HG02870 (cell line): ENCODE measurements around the gene BDKRB2.

ENCODE experiments used
- ATAC-seq: cut with Tn5 transposase; IDR thresholded peaks from one replicate; pipeline ENCODE4 v1.9.1; 2021; ENCODE audit warnings: mild to moderate bottlenecking, moderate library complexity; ENCODE audit not compliant: unreplicated experiment

Gene BDKRB2

GRCh38 chr14:96197969-96198368 lies 6.7 kb upstream of the BDKRB2 start:
- no peak for ATAC-seq

GRCh38 chr14:96198430-96199130 lies 6.1 kb upstream of the BDKRB2 start:
- no peak for ATAC-seq

- ATAC-seq, result no peak
Observed at GRCh38 chr14:96201157-96201556, 3.5 kb upstream of the BDKRB2 start.

GRCh38 chr14:96201965-96202364 lies 2.7 kb upstream of the BDKRB2 start:
- no peak for ATAC-seq

GRCh38 chr14:96202441-96203094 lies 2.1 kb upstream of the BDKRB2 start:
- ATAC-seq, result no peak

- ATAC-seq, result no peak
Observed at GRCh38 chr14:96203116-96203515, 1.5 kb upstream of the BDKRB2 start.

- no peak for ATAC-seq
Observed at GRCh38 chr14:96203635-96204034, 1.0 kb upstream of the BDKRB2 start.

- no peak for ATAC-seq
Observed at GRCh38 chr14:96205059-96205977, 679 bp downstream of the BDKRB2 start.

- no peak for ATAC-seq
Observed at GRCh38 chr14:96205978-96206360, 1.3 kb downstream of the BDKRB2 start.

- no peak for ATAC-seq
Observed at GRCh38 chr14:96206461-96206860, 1.8 kb downstream of the BDKRB2 start.

- ATAC-seq, result no peak
Observed at GRCh38 chr14:96207686-96208085, 3.0 kb downstream of the BDKRB2 start.

GRCh38 chr14:96208739-96209138 lies 4.1 kb downstream of the BDKRB2 start:
- no peak for ATAC-seq

GRCh38 chr14:96212140-96212539 lies 7.5 kb downstream of the BDKRB2 start:
- no peak for ATAC-seq

- no peak for ATAC-seq
Observed at GRCh38 chr14:96212896-96213295, 8.3 kb downstream of the BDKRB2 start.

- no peak for ATAC-seq
Observed at GRCh38 chr14:96213871-96214465, 9.3 kb downstream of the BDKRB2 start.

GRCh38 chr14:96214793-96215192 lies 10.2 kb downstream of the BDKRB2 start:
- ATAC-seq, result no peak

GRCh38 chr14:96215452-96216244 lies 11.0 kb downstream of the BDKRB2 start:
- ATAC-seq, result no peak

- ATAC-seq, result no peak
Observed at GRCh38 chr14:96216627-96217026, 12.0 kb downstream of the BDKRB2 start.

- ATAC-seq, result no peak
Observed at GRCh38 chr14:96217376-96217913, 12.8 kb downstream of the BDKRB2 start.

- no peak for ATAC-seq
Observed at GRCh38 chr14:96221109-96221650, 16.5 kb downstream of the BDKRB2 start.
